Nephron (organoid): Measurements from ENCODE around the gene LRP10.
"Not testable (repeated sequence)": the region's sequence is repeated elsewhere in the genome, so short reads cannot be mapped to it uniquely, and the experiment has no call there.

Experiments
- H3K27ac Mint-ChIP-seq, 3 experiments: 2 replicates each; pipeline ENCODE4 v1.8.0; 2020; ENCODE audit warnings: mixed read lengths in 3 of 3, mild to moderate bottlenecking in 2 of 3, moderate library complexity in 1 of 3
- H3K27me3 Mint-ChIP-seq: 2 replicates; pipeline ENCODE4 v1.8.0; 2021; ENCODE audit warnings: low read depth, mild to moderate bottlenecking, moderate library complexity, mixed read lengths
- H3K36me3 Mint-ChIP-seq: 2 replicates; pipeline ENCODE4 v1.8.0; 2020; ENCODE audit warnings: low read depth, mixed read lengths
- H3K4me1 Mint-ChIP-seq: 2 replicates; pipeline ENCODE4 v1.8.0; 2020; ENCODE audit warnings: mixed read lengths
- H3K4me3 Mint-ChIP-seq, 3 experiments: 2 replicates each; pipeline ENCODE4 v1.8.0; 2020; ENCODE audit warnings: mild to moderate bottlenecking in 3 of 3, mixed read lengths in 3 of 3, moderate library complexity in 2 of 3
- H3K9me3 Mint-ChIP-seq: 2 replicates; pipeline ENCODE4 v1.8.0; 2020; ENCODE audit warnings: mixed read lengths
- TF ChIP-seq, protein P1 (sequence below), 3 experiments: fragments of 200-600 bp; sonication (generic); IDR thresholded peaks; one replicate each; pipeline ENCODE4 v1.5.0; 2021; ENCODE audit warnings: antibody characterized with exemption in 3 of 3; ENCODE audit not compliant: unreplicated experiment in 3 of 3

LRP10 gene

DNA sequence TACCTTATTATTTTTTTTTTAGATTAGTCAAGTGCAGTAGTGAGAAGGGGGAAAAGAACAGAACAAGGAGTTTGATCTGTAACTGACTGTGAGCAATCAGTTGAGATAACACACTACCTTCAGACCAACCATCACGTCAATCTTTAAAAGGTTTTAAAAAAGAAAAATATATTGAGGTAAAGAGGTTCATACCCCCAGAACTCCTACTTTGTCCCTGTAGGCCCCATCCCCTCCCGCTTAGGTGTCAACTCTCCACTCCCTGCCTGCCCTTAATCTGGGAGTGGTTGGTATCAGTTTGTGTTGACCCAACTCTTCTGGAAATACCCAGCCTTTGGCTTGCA, 19.0 kb upstream of the LRP10 start:
- Mint-ChIP-seq H3K4me3 (peak overlapping the region; percentile 79 to 85 (median 81)), H3K27ac (peak overlapping the region; percentile 73 to 98 (median 97)), H3K36me3 (peaks cover 3% of the 10 kb centered on the region), H3K4me1 (peaks cover 43% of the 10 kb centered on the region), H3K27me3 (no peaks in the 10 kb centered on the region), H3K9me3 (peaks cover 3% of the 10 kb centered on the region)
- TF ChIP-seq, protein P1, sequence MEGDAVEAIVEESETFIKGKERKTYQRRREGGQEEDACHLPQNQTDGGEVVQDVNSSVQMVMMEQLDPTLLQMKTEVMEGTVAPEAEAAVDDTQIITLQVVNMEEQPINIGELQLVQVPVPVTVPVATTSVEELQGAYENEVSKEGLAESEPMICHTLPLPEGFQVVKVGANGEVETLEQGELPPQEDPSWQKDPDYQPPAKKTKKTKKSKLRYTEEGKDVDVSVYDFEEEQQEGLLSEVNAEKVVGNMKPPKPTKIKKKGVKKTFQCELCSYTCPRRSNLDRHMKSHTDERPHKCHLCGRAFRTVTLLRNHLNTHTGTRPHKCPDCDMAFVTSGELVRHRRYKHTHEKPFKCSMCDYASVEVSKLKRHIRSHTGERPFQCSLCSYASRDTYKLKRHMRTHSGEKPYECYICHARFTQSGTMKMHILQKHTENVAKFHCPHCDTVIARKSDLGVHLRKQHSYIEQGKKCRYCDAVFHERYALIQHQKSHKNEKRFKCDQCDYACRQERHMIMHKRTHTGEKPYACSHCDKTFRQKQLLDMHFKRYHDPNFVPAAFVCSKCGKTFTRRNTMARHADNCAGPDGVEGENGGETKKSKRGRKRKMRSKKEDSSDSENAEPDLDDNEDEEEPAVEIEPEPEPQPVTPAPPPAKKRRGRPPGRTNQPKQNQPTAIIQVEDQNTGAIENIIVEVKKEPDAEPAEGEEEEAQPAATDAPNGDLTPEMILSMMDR (IDR thresholded peaks at IDR 0.05; ENCODE audit: unreplicated experiment in 3 of 3), result no peak

DNA sequence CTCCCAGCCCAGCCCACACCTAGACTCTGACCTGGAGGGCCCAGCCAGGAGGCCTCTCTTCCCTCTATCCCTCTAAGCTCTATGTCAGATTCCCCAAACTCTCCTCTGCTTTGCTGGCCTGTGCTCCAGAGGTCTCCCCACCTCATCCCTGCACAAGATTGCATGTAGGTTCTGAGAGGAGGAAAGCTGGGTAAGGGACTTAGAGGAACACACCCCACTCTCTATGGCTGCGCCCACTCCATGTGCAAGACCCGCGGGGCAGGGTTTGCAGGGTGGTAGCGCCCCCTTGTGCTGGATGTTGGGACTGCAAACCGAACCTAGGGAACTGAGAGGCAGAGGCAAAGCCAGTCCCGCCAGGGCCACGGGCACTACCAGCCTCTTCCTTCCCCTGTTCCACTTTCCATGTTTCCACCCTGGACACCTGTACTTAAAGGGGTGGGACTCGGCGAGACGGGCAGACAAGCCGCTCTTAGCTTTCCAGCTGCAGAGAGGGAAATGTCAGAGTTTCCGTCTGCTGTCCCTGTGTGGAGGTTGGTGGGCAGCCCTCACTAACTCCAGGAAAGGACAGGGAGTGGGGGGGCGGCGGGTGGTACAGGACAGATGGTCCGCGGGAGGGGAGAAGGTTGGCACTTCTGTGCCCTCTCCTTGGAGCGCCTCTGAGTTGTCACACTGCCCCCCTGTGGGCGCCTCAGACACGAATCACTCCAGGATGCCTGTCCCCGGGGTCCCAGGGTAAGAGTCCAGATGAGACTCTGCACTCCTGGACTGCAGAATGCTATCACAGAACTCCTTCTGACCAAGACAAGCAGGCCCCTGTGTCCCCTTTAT, 18.4 kb upstream of the LRP10 start:
- peak overlapping the region; percentile 79 to 85 (median 81) for H3K4me3 Mint-ChIP-seq
- H3K27me3 Mint-ChIP-seq, result no peaks in the 10 kb centered on the region
- H3K9me3 Mint-ChIP-seq, result peaks cover 3% of the 10 kb centered on the region
- H3K4me1 Mint-ChIP-seq, result peaks cover 37% of the 10 kb centered on the region
- no peaks in the 10 kb centered on the region for H3K36me3 Mint-ChIP-seq
- TF ChIP-seq, protein P1 (IDR thresholded peaks at IDR 0.05; ENCODE audit: unreplicated experiment in 3 of 3), result peak; percentile 89 to 98 (median 95)
- H3K27ac Mint-ChIP-seq, result peak overlapping the region; percentile 73 to 98 (median 97)

DNA sequence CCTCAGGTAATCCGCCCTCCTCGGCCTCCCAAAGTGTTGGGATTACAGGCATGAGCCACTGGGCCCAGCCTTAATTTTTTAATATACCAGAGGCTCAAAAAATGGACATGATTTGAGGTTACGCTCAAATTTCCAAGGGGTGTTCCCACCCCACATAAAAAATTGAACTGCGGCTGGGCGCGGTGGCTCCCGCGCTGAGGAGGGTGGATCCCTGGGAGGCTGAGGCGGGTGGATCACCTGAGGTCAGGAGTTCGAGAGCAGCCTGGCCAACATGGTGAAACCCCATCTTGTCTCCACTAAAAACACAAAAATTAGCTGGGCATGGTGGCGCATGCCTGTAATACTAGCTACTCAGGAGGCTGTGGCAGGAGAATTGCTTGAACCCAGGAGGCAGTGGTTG, 17.2 kb upstream of the LRP10 start:
- not testable (repeated sequence) for H3K36me3 Mint-ChIP-seq, H3K27me3 Mint-ChIP-seq, H3K4me3 Mint-ChIP-seq, H3K27ac Mint-ChIP-seq, H3K9me3 Mint-ChIP-seq
- peaks cover 26% of the 10 kb centered on the region for H3K4me1 Mint-ChIP-seq

DNA sequence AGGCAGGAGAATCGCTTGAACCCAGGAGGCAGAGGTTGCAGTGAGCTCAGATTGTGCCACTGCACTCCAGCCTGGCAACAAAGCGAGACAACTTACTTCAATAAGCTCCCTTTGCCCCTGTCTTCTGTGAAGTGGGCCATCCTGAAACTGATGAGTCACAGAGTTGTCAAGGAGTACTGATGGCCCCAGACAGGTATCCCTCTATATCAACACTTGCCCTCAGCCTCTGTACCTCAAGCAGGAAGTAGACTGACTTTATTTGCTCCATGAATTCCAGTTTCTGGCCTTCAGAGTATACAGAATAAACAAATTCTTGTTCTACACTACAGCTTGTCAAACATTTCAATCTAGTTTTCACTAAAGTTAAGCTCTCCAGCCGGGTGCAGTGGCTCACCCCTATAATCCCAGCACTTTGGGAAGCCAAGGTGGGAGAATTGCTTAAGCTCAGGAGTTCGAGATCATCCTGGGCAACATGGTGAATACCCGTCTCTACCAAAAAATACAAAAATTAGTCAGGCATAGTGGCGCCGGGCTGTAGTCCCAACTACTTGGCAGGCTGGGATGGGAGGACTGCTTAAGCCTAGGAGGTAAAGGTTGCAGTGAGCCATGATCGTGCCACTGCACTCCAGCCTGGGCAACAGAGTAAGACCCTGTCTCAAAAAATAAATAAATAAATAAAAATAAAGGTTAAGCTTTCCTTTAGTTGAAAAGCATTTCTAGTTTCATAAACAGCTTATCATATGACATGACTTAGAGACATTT, 16.4 kb upstream of the LRP10 start:
- H3K27me3 Mint-ChIP-seq, result no peaks in the 10 kb centered on the region
- no peaks in the 10 kb centered on the region for H3K36me3 Mint-ChIP-seq
- TF ChIP-seq, protein P1 (IDR thresholded peaks at IDR 0.05; ENCODE audit: unreplicated experiment in 3 of 3), result no peak
- H3K27ac Mint-ChIP-seq, result peak overlapping the region in 1 of 3 experiments; percentile 35
- H3K4me1 Mint-ChIP-seq, result peaks cover 17% of the 10 kb centered on the region
- H3K4me3 Mint-ChIP-seq, result no peak overlapping the region
- H3K9me3 Mint-ChIP-seq, result peaks cover 3% of the 10 kb centered on the region

DNA sequence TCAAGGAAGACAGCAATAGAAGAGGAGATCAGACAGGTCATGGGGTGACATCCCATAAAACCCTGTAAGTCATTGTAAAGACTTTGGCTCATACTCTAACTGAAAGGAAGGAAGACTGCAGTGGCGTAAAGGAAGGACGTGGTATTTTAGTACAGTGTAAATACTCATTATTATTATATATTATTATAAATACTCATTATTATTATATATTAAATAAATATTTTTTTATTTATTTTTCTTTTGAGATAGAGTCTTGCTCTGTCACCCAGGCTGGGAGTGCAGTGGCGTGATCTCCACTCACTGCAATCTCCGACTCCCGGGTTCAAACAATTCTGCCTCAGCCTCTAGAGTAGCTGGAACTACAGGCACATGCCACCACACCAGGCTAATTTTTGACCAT, 15.1 kb upstream of the LRP10 start:
- Mint-ChIP-seq H3K4me3 (no peak overlapping the region), H3K27me3 (no peaks in the 10 kb centered on the region), H3K4me1 (peaks cover 8% of the 10 kb centered on the region), H3K9me3 (peaks cover 3% of the 10 kb centered on the region), H3K36me3 (no peaks in the 10 kb centered on the region), H3K27ac (no peak overlapping the region)
- TF ChIP-seq, protein P1 (IDR thresholded peaks at IDR 0.05; ENCODE audit: unreplicated experiment in 3 of 3), result no peak

DNA sequence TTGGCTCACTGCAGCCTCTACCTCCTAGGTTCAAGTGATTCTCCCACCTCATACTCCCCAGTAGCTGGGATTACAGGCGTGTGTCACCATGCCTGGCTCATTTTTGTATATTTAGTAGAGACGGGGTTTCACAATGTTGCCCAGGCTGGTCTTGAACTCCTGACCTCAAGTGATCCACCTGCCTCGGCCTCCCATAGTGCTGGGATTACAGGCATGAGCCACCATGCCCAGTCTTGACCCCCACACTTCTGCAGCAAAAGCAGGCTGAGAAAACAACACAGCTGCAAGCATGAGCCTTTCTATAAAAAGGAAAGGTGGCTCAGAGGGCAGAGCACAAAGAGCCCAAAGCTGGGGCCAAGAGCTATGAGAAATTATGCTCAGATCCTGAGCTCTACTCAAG, 11.2 kb upstream of the LRP10 start:
- H3K27me3 Mint-ChIP-seq, H3K36me3 Mint-ChIP-seq, H3K4me1 Mint-ChIP-seq, H3K27ac Mint-ChIP-seq, H3K4me3 Mint-ChIP-seq, H3K9me3 Mint-ChIP-seq: not testable (repeated sequence)
